ENCODE measurements around the gene PTPN7.

DNA sequence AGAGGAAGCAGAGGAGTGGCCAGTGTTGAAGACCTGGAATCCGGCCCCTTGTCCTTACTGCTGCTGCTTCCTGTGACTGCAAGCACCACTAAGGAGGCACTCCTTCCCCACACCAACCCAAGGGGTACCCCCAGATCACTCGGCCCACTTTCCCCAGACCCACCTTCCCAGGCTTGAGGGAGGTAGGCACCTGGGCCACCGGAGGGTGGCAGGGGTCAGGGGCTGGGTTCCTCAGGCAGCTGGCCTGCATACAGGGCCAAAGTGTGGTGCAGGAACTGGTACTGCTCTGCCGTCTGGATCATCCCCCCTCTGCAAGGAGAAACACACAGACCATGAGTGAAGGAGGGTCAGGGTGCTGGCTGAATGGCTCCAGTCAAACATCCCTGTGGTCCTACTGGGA lies 12.0 kb downstream of the PTPN7 start:
- TF ChIP-seq, protein P1, sequence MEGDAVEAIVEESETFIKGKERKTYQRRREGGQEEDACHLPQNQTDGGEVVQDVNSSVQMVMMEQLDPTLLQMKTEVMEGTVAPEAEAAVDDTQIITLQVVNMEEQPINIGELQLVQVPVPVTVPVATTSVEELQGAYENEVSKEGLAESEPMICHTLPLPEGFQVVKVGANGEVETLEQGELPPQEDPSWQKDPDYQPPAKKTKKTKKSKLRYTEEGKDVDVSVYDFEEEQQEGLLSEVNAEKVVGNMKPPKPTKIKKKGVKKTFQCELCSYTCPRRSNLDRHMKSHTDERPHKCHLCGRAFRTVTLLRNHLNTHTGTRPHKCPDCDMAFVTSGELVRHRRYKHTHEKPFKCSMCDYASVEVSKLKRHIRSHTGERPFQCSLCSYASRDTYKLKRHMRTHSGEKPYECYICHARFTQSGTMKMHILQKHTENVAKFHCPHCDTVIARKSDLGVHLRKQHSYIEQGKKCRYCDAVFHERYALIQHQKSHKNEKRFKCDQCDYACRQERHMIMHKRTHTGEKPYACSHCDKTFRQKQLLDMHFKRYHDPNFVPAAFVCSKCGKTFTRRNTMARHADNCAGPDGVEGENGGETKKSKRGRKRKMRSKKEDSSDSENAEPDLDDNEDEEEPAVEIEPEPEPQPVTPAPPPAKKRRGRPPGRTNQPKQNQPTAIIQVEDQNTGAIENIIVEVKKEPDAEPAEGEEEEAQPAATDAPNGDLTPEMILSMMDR (IDR thresholded peaks at IDR 0.05) = no peak
- no peak for TF ChIP-seq EZH2 (IDR thresholded peaks at IDR 0.05)

All from neural progenitor cell (in vitro differentiated cells).